Right kidney (tissue), 1 donor: ENCODE measurements around the gene FBXO44.
"Not testable (repeated sequence)": the region's sequence is repeated elsewhere in the genome, so short reads cannot be mapped to it uniquely, and the experiment has no call there.

ENCODE experiments used
- DNase-seq: peaks from one replicate; pipeline ENCODE4 v3.0.0-alpha.2; 2016

Gene FBXO44

DNA sequence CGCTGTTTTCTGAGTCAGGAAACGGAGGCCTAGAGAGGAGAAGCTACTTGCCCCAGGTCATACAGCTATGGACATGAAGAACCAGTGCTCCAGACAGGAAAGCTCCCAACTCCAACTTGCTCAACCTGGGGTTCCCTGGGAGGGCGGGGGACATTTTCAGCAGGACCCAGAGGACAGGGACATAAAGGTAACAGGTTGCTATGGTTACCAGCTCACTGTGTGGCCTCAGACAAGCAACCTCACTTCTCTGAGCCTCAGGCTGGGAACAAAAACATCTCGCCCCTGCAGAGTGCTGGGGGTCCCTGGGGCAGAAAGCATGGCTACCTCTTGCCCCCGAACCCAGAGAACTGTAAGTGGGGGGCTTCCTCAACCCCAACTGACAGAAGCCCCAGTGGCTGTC is 16.6 kb upstream of the FBXO44 start:
- DNase-seq = no peak

DNA sequence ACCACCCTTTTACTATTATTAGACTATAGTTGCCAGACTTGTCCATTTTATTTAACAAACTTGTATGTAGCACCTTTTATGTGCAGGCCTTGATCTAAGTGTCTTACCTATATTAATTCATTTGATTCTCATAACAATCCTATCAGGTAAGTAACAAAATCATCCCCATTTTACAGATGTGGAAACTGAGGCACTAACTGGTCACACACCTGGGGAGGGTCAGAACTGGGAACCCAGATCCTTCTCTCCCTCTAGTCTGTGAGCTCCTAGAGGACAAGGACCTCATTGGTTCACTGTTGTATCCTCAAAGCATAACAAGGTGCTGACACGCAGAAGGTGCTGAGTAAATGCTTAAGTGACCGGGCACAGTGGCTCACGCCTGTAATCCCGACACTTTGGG is 15.3 kb upstream of the FBXO44 start:
- no peak for DNase-seq

DNA sequence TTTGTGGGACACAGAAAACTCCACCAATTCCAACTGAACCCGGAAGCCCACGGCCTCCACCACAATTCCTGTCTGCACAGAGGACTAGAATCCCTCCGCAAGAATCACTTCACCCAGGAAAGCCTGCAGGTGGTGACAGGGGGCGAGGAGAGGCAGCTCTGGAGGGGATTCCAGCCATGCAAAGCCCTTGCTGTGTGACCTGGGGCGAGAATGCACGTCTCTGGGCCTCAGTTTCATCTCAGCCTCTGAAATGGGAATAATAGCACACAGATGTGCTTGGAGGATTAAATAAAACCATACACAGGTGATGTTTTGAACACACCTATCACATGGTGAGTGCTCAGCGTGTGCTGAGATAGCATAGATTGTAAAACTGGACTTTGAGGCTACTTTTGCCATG is 14.6 kb upstream of the FBXO44 start:
- DNase-seq = no peak

DNA sequence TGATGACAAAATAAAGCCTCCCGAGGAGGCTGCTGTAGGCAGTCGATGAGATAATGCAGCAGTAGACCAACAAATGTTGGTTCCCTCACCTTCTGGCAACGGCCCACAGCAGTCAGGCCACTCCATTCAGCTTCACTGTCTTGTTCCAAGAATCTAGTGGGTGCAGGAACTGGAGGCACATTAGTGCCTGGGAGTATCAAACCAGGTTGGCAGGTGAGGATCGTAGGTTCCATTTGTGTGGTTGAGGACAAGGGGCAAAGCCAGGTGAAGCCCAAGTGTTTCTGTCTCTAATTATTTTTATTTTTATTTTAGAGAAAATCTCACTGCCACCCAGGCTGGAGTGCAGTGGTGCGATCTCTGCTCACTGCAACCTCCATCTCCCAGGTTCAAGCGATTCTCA is 13.7 kb upstream of the FBXO44 start:
- no peak for DNase-seq

DNA sequence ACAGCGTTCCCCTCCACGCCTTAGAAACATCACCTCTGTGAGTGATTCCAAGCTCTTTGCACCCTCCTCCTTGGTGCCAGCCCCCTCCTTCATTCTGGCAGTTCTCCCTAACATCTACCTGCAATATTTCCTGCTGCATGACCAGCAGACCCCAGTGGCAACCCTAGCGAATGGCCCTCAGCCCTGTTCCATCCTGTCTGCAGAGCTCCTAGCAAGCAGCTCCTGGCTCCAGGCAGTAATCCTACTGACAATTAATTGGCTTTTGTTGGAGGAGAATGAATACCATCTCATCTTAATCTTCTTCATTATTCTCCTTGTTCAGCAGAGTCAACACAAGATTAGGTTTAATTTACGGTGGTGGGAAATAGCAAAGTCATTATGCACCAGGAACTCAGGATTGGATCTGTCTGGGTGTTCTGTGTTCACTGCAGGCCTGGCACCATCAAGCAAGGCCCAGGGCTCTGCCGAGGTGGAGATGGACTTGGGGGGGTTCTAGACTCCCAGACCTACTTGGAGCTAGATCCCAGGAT is 12.8 kb upstream of the FBXO44 start:
- no peak for DNase-seq

DNA sequence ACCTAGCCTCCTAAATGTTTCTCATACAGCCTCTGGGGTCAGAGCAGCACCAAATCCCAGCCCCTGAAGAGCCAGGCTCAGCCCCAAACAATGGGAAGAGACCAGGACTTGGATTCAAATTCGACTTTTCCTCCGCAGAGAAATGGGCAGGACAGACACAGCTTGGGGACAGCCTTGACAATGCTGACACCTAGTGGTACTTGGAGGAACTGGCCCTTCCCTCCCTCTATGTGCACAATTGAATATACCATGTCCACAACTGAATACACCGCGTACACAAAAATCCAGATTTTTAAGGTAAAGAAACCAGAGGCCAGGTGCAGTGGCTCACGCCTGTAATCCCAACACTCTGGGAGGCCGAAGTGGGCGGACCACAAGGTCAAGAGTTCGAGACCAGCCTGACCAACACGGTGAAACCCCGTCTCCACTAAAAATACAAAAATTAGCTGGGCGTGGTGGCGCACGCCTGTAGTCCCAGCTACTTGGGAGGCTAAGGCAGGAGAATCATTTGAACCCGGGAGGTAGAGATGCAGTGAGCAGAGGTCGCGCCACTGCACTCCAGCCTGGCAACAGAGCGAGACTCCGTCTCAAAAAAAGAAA is 12.2 kb upstream of the FBXO44 start:
- DNase-seq = not testable (repeated sequence)

DNA sequence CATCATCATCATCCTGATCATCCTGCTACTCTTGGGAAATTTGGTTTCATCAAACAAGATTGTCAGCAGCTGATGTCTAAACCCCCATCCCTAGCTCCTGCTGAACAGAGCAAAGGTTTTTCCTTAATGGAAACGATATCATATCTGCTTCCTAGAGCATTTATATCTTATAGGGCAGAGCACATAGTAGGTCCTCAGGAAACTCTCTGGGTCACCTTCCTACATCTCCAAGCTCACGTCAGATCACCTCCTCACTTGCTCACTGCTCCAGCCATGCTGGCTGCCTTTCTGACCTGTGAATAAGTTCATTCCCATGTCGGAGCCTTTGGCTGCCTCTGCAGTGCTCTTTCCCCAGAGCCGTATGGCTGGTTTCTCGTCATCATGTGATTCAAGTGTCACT is 10.9 kb upstream of the FBXO44 start:
- no peak for DNase-seq

DNA sequence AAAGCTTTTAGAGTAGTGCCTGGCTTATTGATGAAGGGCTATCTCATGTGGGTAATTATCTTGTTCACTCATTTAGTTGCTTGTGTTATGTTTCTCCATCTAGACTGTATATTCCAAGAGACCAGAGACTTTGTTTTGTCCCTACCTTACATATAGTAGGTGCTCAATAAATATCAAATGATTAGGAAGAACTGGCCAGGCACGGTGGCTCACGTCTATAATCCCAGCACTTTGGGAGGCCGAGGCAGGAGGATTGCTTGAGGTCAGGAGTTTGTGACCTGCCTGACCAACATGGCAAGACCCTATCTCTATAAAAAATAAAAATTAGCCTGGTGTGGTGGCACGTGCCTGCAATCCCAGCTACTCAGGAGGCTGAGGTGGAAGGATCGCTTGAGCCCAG is 9.4 kb upstream of the FBXO44 start:
- DNase-seq = no peak

DNA sequence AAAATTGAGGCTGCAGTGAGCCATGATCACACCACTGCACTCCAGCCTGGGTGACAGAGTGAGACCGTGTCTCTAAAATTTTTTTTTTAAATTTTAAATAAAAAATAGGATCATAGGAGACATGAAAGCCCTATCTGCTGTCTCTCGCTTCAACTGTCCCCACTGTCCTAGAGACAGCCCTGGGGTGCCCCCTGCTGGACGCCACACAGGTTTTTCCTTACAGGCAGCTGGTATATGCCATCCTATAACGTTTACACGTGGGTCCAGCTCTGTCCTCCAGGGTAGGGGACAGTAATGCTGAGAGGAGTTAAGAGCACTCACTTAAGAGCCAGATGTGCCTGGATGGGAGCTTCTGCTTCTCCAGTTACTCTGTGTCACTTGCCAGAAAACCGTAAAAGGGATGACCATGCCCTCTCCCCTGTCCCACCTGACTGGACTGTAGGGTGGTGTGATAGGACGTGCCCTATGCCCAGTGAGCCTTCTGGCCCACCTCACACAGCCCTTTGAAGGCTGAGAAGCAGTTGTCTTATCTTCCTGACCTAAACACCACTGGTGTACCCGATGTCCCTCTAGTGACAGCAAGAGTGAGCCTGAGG is 8.9 kb upstream of the FBXO44 start:
- DNase-seq = no peak

DNA sequence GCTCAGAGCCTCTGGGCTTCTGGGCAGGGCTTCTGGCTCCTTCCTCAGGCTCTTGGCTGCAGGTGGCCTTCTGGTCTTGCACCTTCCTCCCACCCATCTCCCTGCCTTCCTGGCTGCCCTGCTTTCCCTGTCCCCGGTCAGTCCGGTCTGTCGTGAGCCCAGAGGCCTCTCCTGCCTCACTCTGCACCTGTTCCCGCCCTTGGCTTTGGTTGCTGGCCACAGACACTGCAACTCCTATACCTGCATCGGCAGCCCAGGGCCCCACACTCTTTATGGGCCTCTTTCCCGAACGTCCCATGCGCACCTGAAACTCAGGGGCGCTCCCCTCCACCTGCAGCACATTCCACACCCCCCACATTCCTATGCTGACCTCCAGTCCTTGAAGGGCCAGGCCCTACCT is 8.4 kb upstream of the FBXO44 start:
- DNase-seq = no peak

DNA sequence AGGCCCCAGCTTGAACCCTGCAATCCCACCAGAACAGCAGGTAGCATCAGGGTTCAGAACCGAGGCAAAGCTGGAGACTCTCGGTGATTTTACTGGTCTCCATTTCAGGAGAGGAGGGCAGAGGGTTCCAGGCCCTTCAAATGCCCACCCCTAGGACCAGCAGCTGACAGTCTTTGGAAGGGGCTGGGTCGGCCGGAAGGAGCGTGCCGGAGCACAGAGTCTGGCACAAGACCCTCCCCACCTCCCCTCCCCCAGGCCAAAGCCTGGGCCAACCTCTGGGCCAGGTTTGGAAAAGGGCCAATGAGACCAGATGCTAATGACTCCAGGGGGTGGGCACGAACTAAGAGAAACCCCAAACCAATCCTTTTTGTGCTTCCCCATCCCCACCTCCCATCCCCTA is 7.3 kb upstream of the FBXO44 start:
- no peak for DNase-seq

DNA sequence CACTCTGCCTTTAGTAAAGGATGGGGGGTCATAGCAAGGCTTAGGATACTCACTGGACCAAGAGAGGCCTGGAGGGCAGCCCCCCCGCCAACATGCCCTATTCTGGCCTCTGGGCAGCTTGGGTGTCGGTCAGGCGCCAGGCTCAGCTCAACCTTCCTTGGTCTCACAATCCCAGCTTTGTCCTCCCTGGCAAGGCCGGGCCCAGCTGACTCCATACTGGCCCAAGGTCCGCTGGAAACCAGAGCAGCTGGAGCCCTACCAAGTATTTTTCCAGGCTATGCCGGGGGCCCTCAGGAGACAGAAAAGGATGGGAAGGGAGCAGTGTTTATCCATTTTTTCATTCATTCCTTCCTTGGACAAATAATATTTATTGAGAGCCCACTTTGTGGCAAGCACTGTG is 6.6 kb upstream of the FBXO44 start:
- DNase-seq = no peak

DNA sequence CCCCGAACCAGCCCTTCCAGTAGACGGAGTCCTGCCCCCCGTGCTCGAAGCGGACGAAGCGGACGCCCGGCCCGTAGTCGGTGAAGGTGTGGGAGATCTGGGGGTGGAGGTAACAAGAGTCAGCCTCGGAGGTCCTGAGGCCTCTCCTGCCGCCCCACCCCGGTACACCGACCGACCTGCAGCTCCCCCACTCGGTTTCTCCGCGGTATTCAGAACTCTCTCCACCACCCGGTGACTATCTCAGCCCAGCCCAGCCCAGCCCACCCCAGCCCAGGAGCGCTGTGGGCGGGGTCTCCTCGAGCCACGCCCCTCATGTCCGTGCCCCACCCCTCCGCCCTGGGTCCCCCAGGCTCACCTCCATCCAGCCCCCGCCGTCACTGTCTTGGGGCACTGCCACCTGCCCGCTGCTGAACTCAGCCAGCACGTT is 5.9 kb upstream of the FBXO44 start:
- DNase-seq = no peak

DNA sequence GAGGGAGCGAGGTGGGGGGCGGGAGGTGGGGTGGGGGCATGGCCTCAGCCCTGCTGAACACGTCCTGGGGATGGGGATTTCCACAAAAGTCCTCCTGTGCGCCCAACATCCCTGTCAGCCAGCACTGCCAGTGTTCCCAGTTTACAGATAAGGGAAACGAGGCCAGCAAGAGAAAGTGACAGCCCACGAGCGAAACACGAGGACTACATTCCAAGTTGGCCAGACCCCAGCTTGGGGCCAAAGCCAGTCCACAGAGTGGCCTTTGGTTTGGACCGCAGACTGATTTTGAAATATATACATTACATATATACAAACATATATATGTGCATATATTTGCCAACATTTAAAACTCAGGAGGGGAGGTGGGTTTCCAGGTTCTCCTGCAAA is 5.4 kb upstream of the FBXO44 start:
- DNase-seq = no peak

DNA sequence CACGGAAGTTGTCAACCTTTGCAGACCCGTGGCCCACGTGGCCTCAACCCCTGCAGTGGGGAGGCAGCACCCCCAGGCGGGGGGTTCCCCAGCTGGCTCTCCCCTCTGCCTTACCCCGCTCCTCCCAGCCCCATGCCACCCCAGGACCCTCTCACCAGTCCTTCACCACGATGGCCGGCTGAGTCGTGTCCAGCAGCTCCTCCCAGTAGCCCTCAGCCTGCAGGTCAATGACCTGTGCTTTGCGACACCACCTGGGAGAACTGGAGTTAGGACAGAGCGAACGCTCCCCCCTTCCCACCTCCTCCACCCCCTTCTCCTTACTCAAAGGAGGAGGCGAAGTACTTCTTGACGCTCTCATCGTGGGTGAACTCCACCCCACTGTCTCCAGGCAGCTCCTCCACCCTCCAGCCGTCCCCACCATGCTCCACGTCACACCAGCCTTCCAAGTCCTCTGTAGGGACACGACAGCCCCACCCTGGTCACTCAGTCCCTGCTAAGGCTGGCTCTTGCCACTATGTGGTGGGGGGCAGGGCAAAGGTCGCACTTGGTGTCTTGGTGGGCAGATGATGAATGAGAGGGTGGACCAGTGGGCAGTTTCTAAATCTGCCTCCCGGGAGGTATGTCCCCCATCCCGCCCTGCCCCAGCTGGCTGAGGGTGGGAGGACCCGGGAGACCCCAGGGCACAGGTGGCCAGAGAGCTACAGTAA is 4.9 kb upstream of the FBXO44 start:
- no peak for DNase-seq

DNA sequence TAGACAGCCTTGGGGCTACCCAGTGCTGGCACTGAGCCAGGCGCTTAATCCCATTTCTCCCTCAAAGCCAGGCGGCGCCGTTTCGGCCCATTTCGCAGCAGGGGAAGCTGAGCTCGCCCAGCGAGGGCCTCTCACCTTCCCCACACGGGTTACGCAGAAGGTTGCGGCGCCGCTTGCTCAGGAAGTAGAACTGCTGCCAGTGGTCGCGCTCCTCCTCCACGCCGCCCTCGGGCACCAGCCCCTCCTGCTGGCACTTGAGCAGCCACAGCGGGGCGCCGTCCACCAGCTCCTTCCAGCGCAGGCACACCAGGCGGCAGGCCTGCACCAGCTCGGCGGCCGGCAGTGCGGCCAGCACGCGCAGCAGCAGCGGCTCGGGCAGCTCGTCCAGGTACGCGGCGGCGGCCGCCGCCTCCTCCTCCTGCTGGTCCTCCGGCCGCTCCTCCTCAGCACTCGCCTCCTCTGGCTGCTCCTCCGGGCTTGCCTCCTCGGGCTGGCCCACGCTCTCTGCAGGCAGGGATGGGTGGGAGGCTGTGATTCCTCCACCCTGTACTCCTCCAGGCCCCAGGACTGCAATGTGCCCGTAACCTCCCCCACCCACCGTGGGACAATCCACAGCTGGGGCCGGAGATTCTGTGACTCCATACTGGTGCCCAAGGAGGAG is 4.2 kb upstream of the FBXO44 start:
- peak; percentile 66 for DNase-seq

DNA sequence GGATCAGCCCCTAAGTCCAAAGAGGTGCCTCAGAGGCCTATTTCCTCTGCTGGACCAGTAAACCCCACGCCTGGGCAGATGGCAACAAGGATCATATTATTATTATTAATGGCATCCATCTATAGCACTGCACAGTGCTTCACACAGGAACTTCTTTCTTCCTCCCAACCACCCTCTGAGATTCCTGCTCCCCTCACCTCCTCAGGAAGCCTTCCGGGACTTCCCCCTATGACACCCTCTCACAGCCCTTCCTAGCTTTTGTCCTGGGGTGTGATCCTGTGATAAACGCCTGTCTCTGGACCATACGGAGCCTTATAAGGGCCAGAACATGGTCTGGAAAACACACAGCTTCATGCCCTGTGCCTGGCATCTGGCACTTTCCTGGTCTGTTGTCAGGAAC is 3.7 kb upstream of the FBXO44 start:
- no peak for DNase-seq

DNA sequence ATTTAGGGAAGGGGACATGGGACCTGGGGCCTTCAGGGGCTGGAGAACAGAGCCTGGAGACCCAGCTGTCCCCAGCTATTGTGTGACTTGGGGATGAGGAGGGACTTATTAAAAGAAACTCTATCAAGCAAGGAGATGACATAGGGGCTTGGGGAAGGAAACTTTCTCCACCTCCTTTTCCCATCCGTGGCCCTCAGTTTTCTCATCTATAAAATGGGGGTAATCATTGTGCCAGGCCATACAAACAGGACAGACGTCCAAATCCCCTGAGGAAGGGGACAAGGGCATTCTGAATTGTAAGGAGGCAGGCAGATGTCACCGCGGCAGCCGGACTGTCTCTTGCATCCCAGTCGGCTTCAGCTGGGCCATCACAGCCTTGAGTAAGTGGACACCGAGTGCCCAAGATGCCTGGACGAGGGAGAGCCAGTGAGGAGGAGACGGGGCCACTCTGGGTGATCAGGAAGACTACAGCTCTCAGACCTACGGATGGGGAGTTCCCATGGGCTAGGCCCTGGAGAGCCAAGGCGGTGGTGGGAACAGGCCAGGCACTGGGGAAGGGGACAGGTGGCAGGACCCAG is 2.4 kb upstream of the FBXO44 start:
- no peak for DNase-seq

DNA sequence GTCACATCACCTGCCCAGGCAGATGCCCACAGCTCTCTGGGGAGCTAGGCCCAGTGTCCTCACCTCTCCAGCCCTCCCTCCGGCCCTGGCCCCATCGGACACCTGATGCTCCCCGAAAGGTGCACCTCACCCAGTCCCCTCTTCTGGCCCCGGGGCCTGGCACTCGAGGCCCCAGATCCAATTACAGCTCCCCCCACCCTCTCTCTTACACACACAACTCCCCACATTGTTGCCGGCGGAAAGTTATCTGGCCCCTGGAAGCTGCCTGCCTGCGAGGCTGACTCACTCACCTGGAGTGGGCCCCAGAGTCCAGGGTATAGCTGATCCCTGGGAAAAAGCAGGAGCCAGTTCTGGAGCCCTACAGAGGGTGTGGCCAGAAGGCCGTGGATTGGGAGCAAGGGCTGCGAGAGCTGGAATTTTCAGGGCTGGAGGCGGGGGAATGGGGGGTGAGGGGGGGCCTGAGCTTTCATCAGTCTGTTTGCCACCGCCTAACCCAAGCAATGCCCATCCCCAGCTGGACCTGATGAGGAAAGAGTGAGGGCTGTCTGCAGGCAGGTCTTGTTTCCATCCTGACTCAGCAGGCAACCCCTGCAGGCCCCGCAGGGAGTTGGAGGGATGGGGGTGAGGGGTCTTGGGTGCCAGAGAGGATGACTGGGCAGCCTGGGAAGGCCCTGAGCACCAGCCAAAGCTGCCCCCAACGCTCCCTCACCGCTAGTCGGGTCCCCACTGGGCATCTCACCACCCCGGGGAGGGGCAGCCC is 1.4 kb upstream of the FBXO44 start:
- no peak for DNase-seq

DNA sequence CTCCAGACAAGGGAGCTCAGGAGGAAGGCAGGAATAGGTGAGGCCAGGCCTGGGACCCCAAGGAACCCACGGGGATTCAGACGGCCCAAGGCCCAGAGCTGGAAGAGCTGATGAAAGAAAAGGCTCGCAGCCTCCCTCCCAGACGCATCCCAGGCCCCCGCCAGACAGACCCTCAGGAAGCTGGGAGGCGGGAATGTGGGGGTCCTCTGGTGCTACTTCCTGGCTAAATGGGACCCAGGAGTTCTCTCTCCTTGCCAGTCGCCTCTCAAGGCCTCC is 878 bp upstream of the FBXO44 start:
- no peak for DNase-seq

DNA sequence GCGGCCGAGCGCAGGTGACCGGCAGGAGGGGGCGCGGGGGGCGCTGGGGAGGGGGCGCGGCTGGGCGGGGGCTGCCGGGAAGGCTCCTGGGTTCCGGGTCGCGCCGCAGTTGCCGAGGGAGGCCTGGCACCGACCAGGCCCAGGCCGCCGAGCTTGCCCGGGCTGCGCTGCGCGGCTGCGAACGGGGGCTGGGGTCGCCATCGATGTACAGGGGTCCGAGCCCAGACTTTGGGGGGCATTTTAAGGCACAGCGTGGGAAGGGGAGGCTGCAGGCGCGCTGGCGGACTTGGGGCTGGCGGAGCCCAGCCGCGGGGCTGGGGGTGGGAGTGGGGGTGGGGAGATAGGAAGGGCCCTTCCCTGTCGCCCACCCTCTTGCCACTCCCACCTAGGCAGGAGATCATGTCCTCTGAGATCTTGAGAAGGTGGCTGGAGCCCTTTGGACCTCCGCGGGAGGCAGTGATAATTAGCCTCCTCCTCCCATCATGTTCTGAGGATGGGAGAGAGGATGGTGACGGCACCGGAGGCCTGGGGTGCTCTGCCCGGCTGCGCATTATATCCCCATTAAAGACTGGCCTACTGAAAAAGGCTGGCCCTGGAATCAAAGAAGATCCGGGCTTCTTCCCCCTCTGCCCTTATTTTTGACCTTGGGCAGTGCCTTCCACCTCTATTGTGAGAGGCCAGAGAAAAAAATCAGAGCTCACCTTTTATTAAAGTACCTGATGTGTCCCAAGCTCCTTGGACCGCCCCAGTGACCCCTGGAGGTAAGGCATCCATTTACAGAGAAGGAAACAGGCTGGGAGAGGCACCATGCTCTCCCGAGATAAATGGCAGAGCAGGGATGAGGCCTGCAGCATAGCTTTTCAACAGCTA is 497 bp downstream of the FBXO44 start:
- DNase-seq = no peak

DNA sequence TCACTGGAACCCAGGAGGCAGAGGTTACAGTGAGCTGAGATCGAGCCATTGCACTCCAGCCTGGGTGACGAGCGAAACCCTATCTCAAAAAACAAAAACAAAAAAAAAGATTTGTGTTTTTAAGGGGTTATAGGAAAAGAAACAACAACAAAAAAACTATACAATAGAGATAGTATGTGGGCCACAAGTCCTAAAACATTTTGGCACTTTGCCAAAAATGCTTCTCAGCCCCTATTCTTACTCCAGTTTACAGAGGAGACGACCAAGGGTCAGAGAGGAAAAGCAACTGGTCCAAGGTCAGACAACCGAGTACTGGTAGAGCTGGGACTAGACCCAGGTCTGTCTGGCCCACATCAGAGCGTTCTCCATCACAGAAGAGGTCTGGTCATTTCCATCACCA is 3.0 kb downstream of the FBXO44 start:
- no peak for DNase-seq
